NT2/D1 (cell line): ENCODE results near the gene APOBEC3G.
"Not testable (repeated sequence)": the region's sequence is repeated elsewhere in the genome, so short reads cannot be mapped to it uniquely, and the experiment has no call there.

Source experiments
- DNase-seq: peaks from one replicate; pipeline ENCODE4 v3.0.0-alpha.2; 2011; ENCODE audit warnings: low read depth, low spot score
- H3K27me3 ChIP-seq: 2 replicates; pipeline ENCODE4 v1.6.0; 2011; ENCODE audit warnings: mild to moderate bottlenecking; ENCODE audit not compliant: insufficient read length, insufficient read depth
- H3K36me3 ChIP-seq: 2 replicates; pipeline ENCODE4 v1.6.1; 2011; ENCODE audit warnings: mild to moderate bottlenecking, low read length, mixed read lengths; ENCODE audit not compliant: insufficient read depth, insufficient read length
- H3K4me1 ChIP-seq: 2 replicates; pipeline ENCODE4 v1.5.1; 2011; ENCODE audit not compliant: insufficient read depth, insufficient read length
- H3K4me3 ChIP-seq: 2 replicates; pipeline ENCODE4 v1.5.1; 2011; ENCODE audit warnings: low read depth; ENCODE audit not compliant: insufficient read length
- H3K9ac ChIP-seq: 2 replicates; pipeline ENCODE4 v1.6.0; 2011; ENCODE audit warnings: low read depth; ENCODE audit not compliant: insufficient read length
- H3K9me3 ChIP-seq: 2 replicates; pipeline ENCODE4 v1.5.1; 2011; ENCODE audit warnings: mild to moderate bottlenecking, low read length; ENCODE audit not compliant: insufficient read depth
- SUZ12 ChIP-seq: IDR thresholded peaks from 2 replicates; pipeline ENCODE4 v1.6.1; 2011; ENCODE audit not compliant: insufficient read length, insufficient read depth; ENCODE audit errors: extremely low read depth
- YY1 ChIP-seq: IDR thresholded peaks from 2 replicates; pipeline ENCODE4 v1.6.1; 2011; ENCODE audit not compliant: insufficient read length, insufficient read depth
- ZNF274 ChIP-seq: IDR thresholded peaks from 2 replicates; pipeline ENCODE4 v1.6.1; 2011; ENCODE audit warnings: mild to moderate bottlenecking, low read depth, low read length

Gene APOBEC3G

DNA sequence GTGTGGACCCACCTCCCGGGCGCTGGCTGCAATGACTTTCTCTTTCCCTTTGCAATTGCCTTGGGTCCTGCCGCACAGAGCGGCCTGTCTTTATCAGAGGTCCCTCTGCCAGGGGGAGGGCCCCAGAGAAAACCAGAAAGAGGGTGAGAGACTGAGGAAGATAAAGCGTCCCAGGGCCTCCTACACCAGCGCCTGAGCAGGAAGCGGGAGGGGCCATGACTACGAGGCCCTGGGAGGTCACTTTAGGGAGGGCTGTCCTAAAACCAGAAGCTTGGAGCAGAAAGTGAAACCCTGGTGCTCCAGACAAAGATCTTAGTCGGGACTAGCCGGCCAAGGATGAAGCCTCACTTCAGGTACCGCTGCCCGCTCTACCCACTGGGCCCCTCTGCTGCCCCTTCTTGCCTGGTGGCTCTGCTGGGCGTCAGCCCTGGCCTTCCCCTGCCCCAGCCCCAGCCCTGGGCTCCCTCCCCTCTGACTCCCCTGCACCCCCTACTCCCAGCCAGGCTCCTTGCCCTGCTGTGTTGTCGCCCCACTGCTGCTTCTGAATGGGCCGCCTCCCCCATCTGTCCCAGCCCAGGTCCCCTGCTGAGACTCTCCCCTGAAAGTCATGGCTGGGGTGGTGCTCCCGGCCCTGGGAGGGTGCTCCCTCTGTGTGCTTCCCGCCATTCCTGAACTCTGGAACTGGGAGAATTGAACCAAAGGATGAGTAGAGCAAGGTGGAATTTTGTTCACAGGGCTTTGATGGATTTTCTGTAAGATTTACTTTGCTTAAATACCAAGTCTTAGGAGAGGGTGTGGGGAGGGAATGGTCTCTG lies at the start of gene APOBEC3G:
Gene APOBEC3G, plus strand, starts transcription at position 250 of the 815 bp plus-strand sequence. Its CDS starts 87 bp downstream, at position 337.
- not testable (repeated sequence) for DNase-seq, H3K36me3 ChIP-seq, H3K4me1 ChIP-seq, H3K9me3 ChIP-seq, H3K9ac ChIP-seq
- peaks cover 10% of the 10 kb centered on the region for H3K27me3 ChIP-seq
- peak within 1 kb of the TSS; percentile 15 for H3K4me3 ChIP-seq

DNA sequence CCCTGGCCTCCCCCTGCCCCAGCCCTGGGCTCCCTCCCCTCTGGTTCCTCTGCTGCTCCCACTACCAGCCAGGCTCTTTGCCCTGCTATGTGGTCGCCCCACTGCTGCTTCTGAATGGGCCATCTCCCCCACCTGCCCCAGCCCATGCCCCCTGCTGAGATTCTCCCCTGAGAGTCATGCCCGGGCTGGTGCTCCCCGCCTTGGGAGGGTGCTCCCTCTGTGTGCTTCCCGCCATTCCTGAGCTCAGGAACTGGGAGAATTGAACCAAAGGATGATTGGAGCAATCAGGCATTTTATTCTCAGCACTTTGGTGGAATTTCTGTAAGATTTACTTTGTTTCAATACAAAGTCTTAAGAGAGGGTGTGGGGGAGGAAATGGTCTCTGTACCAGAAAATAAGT lies 49.4 kb upstream of the APOBEC3G start:
- H3K9me3 ChIP-seq = no peaks in the 10 kb centered on the region
- H3K4me1 ChIP-seq = no peaks in the 10 kb centered on the region
- DNase-seq = no peak
- H3K27me3 ChIP-seq = no peaks in the 10 kb centered on the region
- H3K36me3 ChIP-seq = peaks cover 11% of the 10 kb centered on the region
- TF ChIP-seq YY1 (no peak), SUZ12 (no peak), ZNF274 (no peak)
- H3K9ac ChIP-seq = no peak overlapping the region
- H3K4me3 ChIP-seq = no peak overlapping the region

DNA sequence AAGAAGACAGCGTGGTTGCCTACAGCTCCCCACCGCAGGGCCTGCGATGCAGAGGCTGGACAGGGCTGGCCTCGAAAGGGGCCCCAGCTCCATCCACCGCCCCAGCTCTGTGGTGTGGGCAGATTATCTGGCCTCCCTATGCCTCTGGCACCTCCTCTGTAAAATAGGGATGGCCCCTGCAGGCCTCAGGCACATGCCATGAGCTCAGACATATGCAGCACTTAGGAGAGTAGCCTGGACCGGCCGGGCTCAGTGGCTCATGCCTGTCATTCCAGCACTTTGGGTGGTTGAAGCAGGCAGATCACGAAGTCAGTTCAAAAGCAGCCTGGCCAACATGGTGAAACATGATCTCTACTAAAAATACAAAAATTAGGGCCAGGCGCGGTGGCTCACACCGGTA lies 48.8 kb upstream of the APOBEC3G start:
- H3K9me3 ChIP-seq = no peaks in the 10 kb centered on the region
- no peaks in the 10 kb centered on the region for H3K27me3 ChIP-seq
- no peak for TF ChIP-seq YY1
- TF ChIP-seq ZNF274 = no peak
- TF ChIP-seq SUZ12 = no peak
- H3K9ac ChIP-seq = no peak overlapping the region
- H3K36me3 ChIP-seq = peaks cover 11% of the 10 kb centered on the region
- H3K4me1 ChIP-seq = no peaks in the 10 kb centered on the region
- no peak overlapping the region for H3K4me3 ChIP-seq
- DNase-seq = no peak

DNA sequence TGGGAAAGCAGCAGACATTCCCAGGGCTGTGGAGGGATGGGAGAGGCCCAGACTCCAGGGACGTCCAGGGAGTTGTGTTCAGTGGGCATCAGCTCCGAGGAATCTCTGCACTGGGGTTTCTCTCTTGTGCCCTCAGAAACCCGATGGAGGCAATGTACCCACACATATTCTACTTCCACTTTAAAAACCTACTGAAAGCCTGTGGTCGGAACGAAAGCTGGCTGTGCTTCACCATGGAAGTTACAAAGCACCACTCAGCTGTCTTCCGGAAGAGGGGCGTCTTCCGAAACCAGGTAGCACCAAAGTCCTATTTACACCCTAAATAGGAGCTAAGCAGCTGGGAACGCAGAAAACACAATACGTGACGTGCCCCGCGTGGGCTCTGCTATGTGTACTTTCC lies 47.8 kb upstream of the APOBEC3G start:
- no peak overlapping the region for H3K4me3 ChIP-seq
- no peak overlapping the region for H3K9ac ChIP-seq
- DNase-seq = no peak
- no peak for TF ChIP-seq YY1
- no peak for TF ChIP-seq SUZ12
- no peak for TF ChIP-seq ZNF274
- peaks cover 10% of the 10 kb centered on the region for H3K36me3 ChIP-seq
- H3K9me3 ChIP-seq = no peaks in the 10 kb centered on the region
- H3K27me3 ChIP-seq = no peaks in the 10 kb centered on the region
- H3K4me1 ChIP-seq = no peaks in the 10 kb centered on the region

DNA sequence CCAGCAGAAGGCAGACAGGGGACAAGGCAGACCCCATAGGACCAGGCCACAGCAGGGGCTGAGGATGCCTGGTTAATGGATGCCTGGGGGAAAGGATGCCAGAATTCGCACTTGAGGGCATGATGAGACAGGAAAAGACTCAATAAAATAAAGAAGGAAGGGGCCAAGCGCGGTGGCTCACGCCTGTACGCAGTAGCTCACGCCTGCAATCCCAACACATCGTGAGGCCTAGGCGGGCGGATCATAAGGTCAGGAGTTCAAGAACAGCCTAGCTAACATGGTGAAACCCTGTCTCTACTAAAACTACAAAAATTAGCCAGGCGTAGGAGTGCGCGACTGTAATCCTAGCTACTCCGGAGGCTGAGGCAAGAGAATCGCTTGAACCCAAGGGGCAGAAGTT lies 46.4 kb upstream of the APOBEC3G start:
- H3K27me3 ChIP-seq = peaks cover 4% of the 10 kb centered on the region
- no peak overlapping the region for H3K4me3 ChIP-seq
- no peak overlapping the region for H3K9ac ChIP-seq
- DNase-seq = no peak
- TF ChIP-seq YY1 (no peak), ZNF274 (no peak), SUZ12 (no peak)
- no peaks in the 10 kb centered on the region for H3K36me3 ChIP-seq
- H3K4me1 ChIP-seq = no peaks in the 10 kb centered on the region
- no peaks in the 10 kb centered on the region for H3K9me3 ChIP-seq

DNA sequence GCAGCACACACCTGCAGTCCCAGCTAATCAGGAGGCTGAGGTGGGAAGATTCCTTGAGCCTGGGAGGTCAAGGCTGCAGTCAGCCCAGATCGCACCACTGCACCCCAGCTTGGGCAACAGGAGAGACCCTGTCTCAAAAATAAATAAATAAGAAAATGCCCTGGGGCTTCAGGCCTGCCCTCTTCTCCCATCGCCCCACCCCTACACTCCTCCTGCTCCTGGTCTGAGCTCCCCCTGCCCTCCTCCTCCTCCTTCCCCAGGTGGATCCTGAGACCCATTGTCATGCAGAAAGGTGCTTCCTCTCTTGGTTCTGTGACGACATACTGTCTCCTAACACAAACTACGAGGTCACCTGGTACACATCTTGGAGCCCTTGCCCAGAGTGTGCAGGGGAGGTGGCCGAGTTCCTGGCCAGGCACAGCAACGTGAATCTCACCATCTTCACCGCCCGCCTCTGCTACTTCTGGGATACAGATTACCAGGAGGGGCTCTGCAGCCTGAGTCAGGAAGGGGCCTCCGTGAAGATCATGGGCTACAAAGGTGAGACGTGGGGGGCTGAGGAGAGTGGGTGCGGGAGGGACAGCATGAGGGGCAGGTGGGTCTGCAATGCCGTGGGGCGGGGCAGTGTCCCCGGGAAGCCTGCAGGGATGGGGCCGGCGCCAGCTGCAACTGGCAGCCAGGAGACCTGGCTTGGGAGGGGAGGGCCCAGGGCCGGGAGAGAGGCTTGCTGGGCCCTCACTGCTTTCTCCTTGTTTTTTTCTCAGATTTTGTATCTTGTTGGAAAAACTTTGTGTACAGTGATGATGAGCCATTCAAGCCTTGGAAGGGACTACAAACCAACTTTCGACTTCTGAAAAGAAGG lies 45.4 kb upstream of the APOBEC3G start:
- H3K4me3 ChIP-seq, H3K9me3 ChIP-seq, H3K36me3 ChIP-seq, DNase-seq, H3K4me1 ChIP-seq, H3K27me3 ChIP-seq: not testable (repeated sequence)
- H3K9ac ChIP-seq = peak overlapping the region; percentile 50

DNA sequence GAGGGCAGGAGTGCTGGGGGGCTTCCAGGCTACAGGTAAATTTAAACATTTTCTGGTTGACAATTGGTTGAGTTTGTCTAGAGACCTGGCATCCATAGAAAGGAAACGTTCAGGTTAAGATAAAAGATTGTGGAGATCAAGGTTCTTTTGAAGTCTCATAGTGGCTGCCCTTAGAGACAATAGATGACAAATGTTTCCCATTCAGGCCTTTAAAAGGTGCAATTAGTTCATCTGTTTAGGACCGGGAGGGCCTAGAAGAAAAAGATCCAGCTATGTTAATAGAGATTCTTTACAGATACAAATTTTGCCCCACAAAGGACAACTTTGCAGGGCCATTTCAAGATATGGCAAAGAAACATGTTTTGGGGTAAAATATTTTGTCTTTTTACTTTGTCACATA lies 40.0 kb upstream of the APOBEC3G start:
- H3K36me3 ChIP-seq, H3K9ac ChIP-seq, H3K4me3 ChIP-seq, H3K27me3 ChIP-seq, H3K4me1 ChIP-seq, H3K9me3 ChIP-seq, DNase-seq: not testable (repeated sequence)
